BJ (cell line): ENCODE data around the gene ADRA2B. TPM values are rescaled to one million over a fixed set of nuclear protein-coding genes. Genes with fewer than 3 reads are reported as not detected.

ENCODE experiments used
- CTCF ChIA-PET: fragments of 350-600 bp; formaldehyde crosslinking; extraction: SDS; loops from one replicate; lab custom pipeline; 2021; ENCODE audit warnings: antibody characterized with exemption, inconsistent platforms; lab: Yijun Ruan, JAX
- POLR2A ChIA-PET: fragments of 300-600 bp; sonication (Branson Sonifier 250); formaldehyde crosslinking; extraction: SDS; loops from one replicate; lab custom pipeline; 2021; ENCODE audit warnings: antibody characterized with exemption; lab: Charles Lee
- DNase-seq: peaks from one replicate; pipeline ENCODE4 v3.0.0-alpha.2; 2011; ENCODE audit warnings: low read depth
- H3K27me3 ChIP-seq: 2 replicates; pipeline ENCODE4 v1.6.0; 2011; ENCODE audit warnings: low read length; ENCODE audit not compliant: control insufficient read depth, insufficient read depth
- H3K36me3 ChIP-seq: 2 replicates; pipeline ENCODE4 v1.5.1; 2011; ENCODE audit warnings: low read length; ENCODE audit not compliant: control insufficient read depth, insufficient read depth
- H3K4me3 ChIP-seq: 2 replicates; pipeline ENCODE4 v1.5.1; 2011; ENCODE audit warnings: low read depth, mild to moderate bottlenecking, control low read depth, low read length
- CTCF ChIP-seq: IDR thresholded peaks from 2 replicates; pipeline ENCODE4 v1.5.1; 2011; ENCODE audit warnings: low read depth, mild to moderate bottlenecking, control low read depth, inconsistent platforms, low read length, moderate library complexity; ENCODE audit not compliant: insufficient read depth
- polyA plus RNA-seq: library from polyadenylated mRNA; depleted of rRNA; stranded (reverse); fragments of >200 nt; gene quantifications from 2 replicates; pipeline ENCODE4 v1.2.3, GENCODE V29; 2011

The ADRA2B gene
- polyA plus RNA-seq, 1 experiment, result not detected

- TF ChIP-seq CTCF, result no peak
- no peak for DNase-seq
- POLR2A ChIA-PET, result no interaction called here
- H3K4me3 ChIP-seq, result no peak overlapping the region
- H3K27me3 ChIP-seq, result peaks cover 7% of the 10 kb centered on the region
- CTCF ChIA-PET, result interaction anchor here (1.1 kb wide), 1 partner anchor 11 kb away, joined by 6 read pairs; the partner anchor contains the start of gene ADRA2B
- no peaks in the 10 kb centered on the region for H3K36me3 ChIP-seq
Measured at GRCh38 chr2:96105152-96105915, 11.0 kb downstream of the ADRA2B start.

- no peak overlapping the region for H3K4me3 ChIP-seq
- CTCF ChIA-PET, result interaction anchor here (1.2 kb wide), 1 partner anchor 13 kb away, joined by 6 read pairs; the partner anchor contains the start of gene ADRA2B
- peaks cover 5% of the 10 kb centered on the region; the same call in 1 of the 2 replicates for H3K27me3 ChIP-seq
- DNase-seq, result no peak
- no peaks in the 10 kb centered on the region for H3K36me3 ChIP-seq
- no peak for TF ChIP-seq CTCF
- POLR2A ChIA-PET, result no interaction called here
Measured at GRCh38 chr2:96104487-96104861, 11.9 kb downstream of the ADRA2B start.

- POLR2A ChIA-PET, result no interaction called here
- DNase-seq, result no peak
- Histone ChIP-seq H3K27me3 (peaks cover 4% of the 10 kb centered on the region; the same call in 1 of the 2 replicates), H3K36me3 (no peaks in the 10 kb centered on the region), H3K4me3 (no peak overlapping the region)
- TF ChIP-seq CTCF, result no peak
- CTCF ChIA-PET, result interaction anchor here (1.2 kb wide), 1 partner anchor 13 kb away, joined by 6 read pairs; the partner anchor contains the start of gene ADRA2B
Measured at GRCh38 chr2:96103761-96104486, 12.4 kb downstream of the ADRA2B start.

GRCh38 chr2:96103187-96103601 is 13.2 kb downstream of the ADRA2B start:
- CTCF ChIA-PET, result interaction anchor here (1.4 to 2.8 kb wide), 2 partner anchors 14 to 111 kb away, joined by 5 to 25 read pairs; partner anchors contain the start of gene ADRA2B
- H3K36me3 ChIP-seq, result no peaks in the 10 kb centered on the region
- H3K4me3 ChIP-seq, result no peak overlapping the region
- DNase-seq, result no peak
- POLR2A ChIA-PET, result no interaction called here
- no peak for TF ChIP-seq CTCF
- peaks cover 3% of the 10 kb centered on the region; the same call in 1 of the 2 replicates for H3K27me3 ChIP-seq
